Right renal pelvis (tissue), 4 donors: ENCODE measurements around the gene RMDN3. TPM values are rescaled to one million over a fixed set of nuclear protein-coding genes. Genes with fewer than 3 reads are reported as not detected.

Experiments
- DNase-seq, 4 donors: peaks; one replicate each; pipeline ENCODE4 v3.0.0-alpha.2; 2013; ENCODE audit warnings: low read depth in 4 of 4, low spot score in 3 of 4, missing footprints in 1 of 4
- polyA plus RNA-seq, 4 donors: library from polyadenylated mRNA; unstranded; fragments of 120-200 nt; gene quantifications; one replicate each; pipeline ENCODE4 v1.2.1, GENCODE V29; 2013; ENCODE audit not compliant: insufficient read length in 4 of 4

Gene RMDN3
- polyA plus RNA-seq, result 10 to 100 TPM; 38.9 to 43.9 (median 39.2) TPM

- DNase-seq, result peak; percentile 93 to 94 (median 94)
These were observed at the start of gene RMDN3 for GRCh38 chr15:40754883-40755811. TSS of gene RMDN3 (minus strand) at chr15:40755254. CDS start at chr15:40754783, 471 bp downstream.

- no peak for DNase-seq
These were observed 48.6 kb upstream of the RMDN3 start for GRCh38 chr15:40803688-40804087.

GRCh38 chr15:40803076-40803475 is 48.0 kb upstream of the RMDN3 start:
- DNase-seq, result no peak

- no peak for DNase-seq
These were observed 44.5 kb upstream of the RMDN3 start for GRCh38 chr15:40799523-40799922.

- DNase-seq, result no peak
These were observed 41.5 kb upstream of the RMDN3 start for GRCh38 chr15:40796512-40796911.

- DNase-seq, result no peak
These were observed 41.0 kb upstream of the RMDN3 start for GRCh38 chr15:40796041-40796440.

- no peak for DNase-seq
These were observed 38.3 kb upstream of the RMDN3 start for GRCh38 chr15:40793216-40793989.

GRCh38 chr15:40792394-40792793 is 37.3 kb upstream of the RMDN3 start:
- no peak for DNase-seq

- no peak for DNase-seq
These were observed 35.7 kb upstream of the RMDN3 start for GRCh38 chr15:40790718-40791117.

GRCh38 chr15:40789999-40790398 is 34.9 kb upstream of the RMDN3 start:
- no peak for DNase-seq

GRCh38 chr15:40789119-40789518 is 34.1 kb upstream of the RMDN3 start:
- no peak for DNase-seq

- no peak for DNase-seq
These were observed 32.9 kb upstream of the RMDN3 start for GRCh38 chr15:40787991-40788390.

GRCh38 chr15:40787344-40787841 is 32.3 kb upstream of the RMDN3 start:
- no peak for DNase-seq

GRCh38 chr15:40785814-40786213 is 30.8 kb upstream of the RMDN3 start:
- no peak for DNase-seq

GRCh38 chr15:40785164-40785563 is 30.1 kb upstream of the RMDN3 start:
- DNase-seq, result no peak

- DNase-seq, result no peak
These were observed 27.7 kb upstream of the RMDN3 start for GRCh38 chr15:40782609-40783227.

- DNase-seq, result no peak
These were observed 21.6 kb upstream of the RMDN3 start for GRCh38 chr15:40776537-40777141.

GRCh38 chr15:40775740-40776536 is 20.9 kb upstream of the RMDN3 start:
- no peak for DNase-seq

- no peak for DNase-seq
These were observed 20.0 kb upstream of the RMDN3 start for GRCh38 chr15:40775007-40775406.

- no peak for DNase-seq
These were observed 18.8 kb upstream of the RMDN3 start for GRCh38 chr15:40773902-40774301.
